Activated naive CD4-positive, alpha-beta T cell treated with anti-CD3 and anti-CD28 coated beads, Interleukin-2, amount 50 U/mL, for 24 hours (primary cell): ENCODE data around the gene REM2.
"Not testable (repeated sequence)": the region's sequence is repeated elsewhere in the genome, so short reads cannot be mapped to it uniquely, and the experiment has no call there.

ENCODE experiments used
- H3K27ac Mint-ChIP-seq: one replicate; pipeline ENCODE4 v1.8.0; 2021; ENCODE audit warnings: mild to moderate bottlenecking, mixed read lengths
- H3K27me3 Mint-ChIP-seq: one replicate; pipeline ENCODE4 v1.8.0; 2021; ENCODE audit warnings: mixed read lengths
- H3K36me3 Mint-ChIP-seq: one replicate; pipeline ENCODE4 v1.8.0; 2021; ENCODE audit warnings: mixed read lengths
- H3K4me1 Mint-ChIP-seq: one replicate; pipeline ENCODE4 v1.8.0; 2021; ENCODE audit warnings: mixed read lengths
- H3K4me3 Mint-ChIP-seq: one replicate; pipeline ENCODE4 v1.8.0; 2021; ENCODE audit warnings: mild to moderate bottlenecking, mixed read lengths
- H3K9me3 Mint-ChIP-seq: one replicate; pipeline ENCODE4 v1.8.0; 2021; ENCODE audit warnings: mixed read lengths

Gene REM2

DNA sequence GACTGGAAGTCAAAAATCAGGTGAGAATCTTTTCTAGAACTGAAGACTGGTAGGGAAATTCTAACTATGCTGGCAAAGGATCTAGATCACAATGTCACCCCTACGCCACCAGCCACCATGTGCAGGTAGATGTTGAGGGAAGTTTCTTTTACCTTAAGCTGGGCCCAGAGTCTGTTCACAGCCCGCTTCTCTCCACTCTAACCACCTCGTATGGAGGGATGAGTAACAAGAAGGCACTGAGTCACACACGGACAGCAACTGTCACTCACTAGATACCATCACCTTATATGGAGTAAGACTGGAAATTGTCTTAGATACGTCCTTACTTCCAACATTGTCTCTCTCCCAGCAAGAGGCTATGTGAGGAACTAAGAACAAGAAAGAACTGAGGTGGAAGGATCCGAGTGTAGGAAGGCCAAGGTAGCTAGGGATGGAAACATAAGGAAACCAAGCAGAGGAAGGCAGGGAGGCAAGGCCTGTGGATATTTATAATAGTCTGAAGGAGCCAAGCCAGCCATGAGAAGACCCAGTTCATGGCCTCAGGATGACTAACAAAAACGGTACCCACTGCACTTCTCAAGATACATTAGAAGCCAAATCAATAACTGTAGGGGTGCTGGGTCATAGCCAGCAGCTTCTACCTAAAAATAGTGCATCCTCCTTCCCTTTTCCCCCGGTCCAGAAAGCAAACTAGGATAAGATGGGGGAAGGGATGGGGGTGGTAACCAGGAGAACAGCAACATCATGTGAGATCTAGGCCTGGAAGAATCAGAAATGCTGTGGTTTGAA lies 15.5 kb downstream of the REM2 start:
- Mint-ChIP-seq H3K27me3 (no peaks in the 10 kb centered on the region), H3K4me3 (no peak overlapping the region), H3K27ac (peak overlapping the region; percentile 91), H3K9me3 (no peaks in the 10 kb centered on the region), H3K36me3 (peaks cover 3% of the 10 kb centered on the region), H3K4me1 (peaks cover 15% of the 10 kb centered on the region)

DNA sequence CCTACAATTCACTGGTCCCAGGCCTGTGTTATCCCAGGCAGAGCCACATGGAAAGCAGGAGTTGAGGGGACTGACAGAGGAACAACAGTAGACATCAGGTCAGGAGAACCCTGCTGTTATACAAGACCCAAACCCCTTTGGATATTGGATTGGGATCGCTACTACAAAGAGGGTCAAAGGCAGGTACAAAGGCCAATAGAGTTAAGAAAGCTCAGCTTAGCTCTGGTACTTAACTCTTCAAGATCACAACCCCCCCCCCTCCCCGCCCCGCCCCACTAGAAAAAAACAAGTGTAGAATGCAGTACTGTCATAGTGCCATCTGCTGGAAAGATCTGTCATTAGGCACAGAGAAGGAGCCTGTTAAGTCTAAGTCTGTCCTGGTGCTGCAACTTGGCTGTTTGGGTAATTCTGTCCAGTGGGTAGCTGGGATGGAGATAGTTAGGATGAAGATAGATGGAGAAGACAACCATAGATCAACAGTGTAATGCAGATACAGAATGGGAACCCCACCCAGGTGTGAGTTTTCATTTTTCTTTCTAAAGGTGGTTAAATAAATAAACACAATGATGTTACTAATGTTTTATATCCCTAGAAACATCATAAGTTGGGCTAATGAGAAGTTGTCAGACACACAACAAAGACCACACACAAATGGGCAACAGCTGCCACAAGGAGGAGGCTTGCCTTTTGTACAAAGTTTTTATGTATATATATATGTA lies 17.2 kb downstream of the REM2 start:
- Mint-ChIP-seq H3K27ac (no peak overlapping the region), H3K9me3 (no peaks in the 10 kb centered on the region), H3K4me3 (no peak overlapping the region), H3K36me3 (peaks cover 10% of the 10 kb centered on the region), H3K27me3 (no peaks in the 10 kb centered on the region), H3K4me1 (peaks cover 15% of the 10 kb centered on the region)

DNA sequence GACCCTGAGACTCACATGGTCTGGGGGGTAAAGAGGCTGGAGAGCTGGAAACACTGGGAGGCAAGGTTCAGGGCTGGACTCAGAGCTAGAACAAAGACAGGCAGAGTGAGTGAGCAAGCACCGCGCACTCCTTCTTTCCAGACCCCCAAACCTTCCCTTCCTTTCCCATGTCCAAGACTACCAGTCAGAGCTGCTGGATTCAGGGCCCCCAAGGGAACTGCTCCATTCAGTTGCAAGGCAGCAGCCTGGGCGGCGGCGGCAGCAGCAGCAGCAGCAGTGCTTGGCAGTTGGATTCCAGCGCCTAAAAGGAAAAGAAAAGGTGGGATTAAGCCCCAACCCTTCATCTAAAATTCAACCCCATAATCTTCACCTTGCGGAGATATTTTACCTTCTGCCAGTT lies 18.8 kb downstream of the REM2 start:
- H3K4me1 Mint-ChIP-seq, result peaks cover 15% of the 10 kb centered on the region
- no peak overlapping the region for H3K4me3 Mint-ChIP-seq
- H3K27me3 Mint-ChIP-seq, result no peaks in the 10 kb centered on the region
- peak overlapping the region; percentile 87 for H3K27ac Mint-ChIP-seq
- no peaks in the 10 kb centered on the region for H3K9me3 Mint-ChIP-seq
- peaks cover 15% of the 10 kb centered on the region for H3K36me3 Mint-ChIP-seq

DNA sequence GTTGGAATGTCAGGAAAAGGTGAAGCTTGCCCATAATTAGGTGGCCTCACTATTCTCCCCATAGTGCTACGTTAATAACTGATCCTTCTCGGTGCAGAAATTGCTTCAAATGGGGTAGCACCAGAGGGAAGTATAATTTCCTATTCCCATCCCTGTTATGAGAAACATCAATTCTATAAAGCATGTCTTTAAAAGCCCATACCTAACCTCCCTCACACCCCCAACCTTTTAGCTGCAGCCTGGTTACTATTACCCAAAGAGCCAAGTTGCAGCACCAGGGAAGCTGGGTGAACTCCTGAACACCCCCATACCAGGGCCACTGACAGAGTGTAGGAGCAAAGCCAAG lies 20.7 kb downstream of the REM2 start:
- no peak overlapping the region for H3K4me3 Mint-ChIP-seq

DNA sequence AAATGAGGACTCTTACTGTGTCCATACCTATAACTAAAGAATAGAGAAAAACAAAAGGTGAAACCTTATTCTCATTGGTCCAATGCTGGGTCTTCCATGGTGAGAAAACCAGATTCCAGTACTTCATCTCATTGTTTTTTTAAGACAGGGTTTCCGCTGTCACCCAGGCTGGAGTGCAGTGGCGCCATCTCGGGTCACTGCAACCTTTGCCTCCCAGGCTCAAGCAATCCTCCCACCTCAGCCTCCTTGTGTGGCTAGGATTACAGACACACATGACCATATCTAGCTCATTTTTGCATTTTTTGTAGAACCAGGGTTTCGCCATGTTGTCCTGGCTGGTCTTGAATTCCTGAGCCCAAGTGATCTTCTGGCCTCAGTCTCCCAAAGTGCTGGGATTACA lies 22.6 kb downstream of the REM2 start:
- peaks cover 19% of the 10 kb centered on the region for H3K36me3 Mint-ChIP-seq
- H3K4me1 Mint-ChIP-seq, result peaks cover 6% of the 10 kb centered on the region
- H3K27ac Mint-ChIP-seq, result no peak overlapping the region
- H3K4me3 Mint-ChIP-seq, result no peak overlapping the region
- H3K9me3 Mint-ChIP-seq, result no peaks in the 10 kb centered on the region
- no peaks in the 10 kb centered on the region for H3K27me3 Mint-ChIP-seq

More for the DNA sequence above, 20.7 kb downstream of the REM2 start:
- Mint-ChIP-seq H3K27me3 (no peaks in the 10 kb centered on the region), H3K36me3 (peaks cover 13% of the 10 kb centered on the region), H3K27ac (no peak overlapping the region), H3K9me3 (no peaks in the 10 kb centered on the region), H3K4me1 (peaks cover 7% of the 10 kb centered on the region)

DNA sequence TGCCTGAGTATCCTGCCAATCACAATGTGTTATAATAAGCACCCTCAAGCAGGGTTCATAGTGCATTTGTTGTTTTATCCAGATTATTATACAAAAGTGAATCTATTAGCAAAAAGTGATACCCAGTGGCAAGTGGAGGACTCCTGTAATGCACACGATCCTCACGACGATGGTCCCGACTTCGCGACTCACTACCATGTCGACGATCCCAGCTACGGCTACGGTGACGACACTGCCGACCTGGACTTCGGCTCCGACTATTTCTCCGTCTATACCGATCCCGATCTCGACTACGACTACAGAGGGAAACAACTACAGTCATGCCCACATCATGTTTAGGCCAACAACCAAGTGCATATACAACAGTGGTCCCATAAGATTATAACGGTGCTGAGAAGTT lies 23.1 kb downstream of the REM2 start:
- H3K36me3 Mint-ChIP-seq, result peaks cover 19% of the 10 kb centered on the region
- H3K27me3 Mint-ChIP-seq, result no peaks in the 10 kb centered on the region
- H3K9me3 Mint-ChIP-seq, result no peaks in the 10 kb centered on the region
- no peak overlapping the region for H3K4me3 Mint-ChIP-seq
- peaks cover 10% of the 10 kb centered on the region for H3K4me1 Mint-ChIP-seq
- H3K27ac Mint-ChIP-seq, result no peak overlapping the region

DNA sequence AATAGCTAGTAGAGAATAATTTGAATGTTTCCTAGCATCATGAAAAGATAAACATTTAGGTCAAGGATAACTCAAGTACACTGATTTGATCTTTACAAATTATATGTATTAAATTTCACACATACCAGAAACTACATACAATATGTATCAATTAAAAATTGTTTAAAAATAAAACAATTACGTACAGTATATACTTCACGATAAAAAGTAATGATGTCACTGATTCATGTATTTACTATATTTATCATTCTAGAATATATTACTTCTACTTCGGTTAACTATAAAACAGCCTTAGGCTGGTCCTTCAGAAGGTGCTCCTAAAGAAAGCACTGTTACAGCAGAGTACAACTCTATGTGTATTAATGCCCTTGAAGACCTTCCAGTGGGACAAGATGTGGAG lies 24.4 kb downstream of the REM2 start:
- Mint-ChIP-seq H3K4me1 (peaks cover 23% of the 10 kb centered on the region), H3K27ac (no peak overlapping the region), H3K4me3 (no peak overlapping the region), H3K27me3 (no peaks in the 10 kb centered on the region), H3K36me3 (peaks cover 22% of the 10 kb centered on the region), H3K9me3 (no peaks in the 10 kb centered on the region)

DNA sequence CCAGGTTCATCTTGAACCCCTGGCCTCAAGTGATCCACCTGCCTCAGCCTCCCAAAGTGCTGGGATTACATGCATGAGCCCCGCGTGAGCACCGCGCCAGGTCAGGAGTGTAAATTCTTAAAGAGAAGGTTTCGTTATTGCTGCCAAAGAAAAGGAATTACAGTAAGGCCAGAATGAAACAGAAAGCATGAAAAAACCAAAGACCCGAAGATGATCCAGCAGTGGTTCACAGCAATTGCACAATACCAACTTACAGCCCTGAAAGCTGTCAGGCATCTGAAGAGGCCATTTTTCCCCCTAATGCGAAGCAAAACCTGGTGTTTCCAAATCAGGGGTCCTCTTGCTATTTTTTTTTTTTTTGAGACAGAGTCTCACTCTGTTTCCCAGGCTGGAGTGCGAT lies 25.6 kb downstream of the REM2 start:
- Mint-ChIP-seq H3K27ac (no peak overlapping the region), H3K36me3 (peaks cover 23% of the 10 kb centered on the region), H3K4me3 (no peak overlapping the region)

DNA sequence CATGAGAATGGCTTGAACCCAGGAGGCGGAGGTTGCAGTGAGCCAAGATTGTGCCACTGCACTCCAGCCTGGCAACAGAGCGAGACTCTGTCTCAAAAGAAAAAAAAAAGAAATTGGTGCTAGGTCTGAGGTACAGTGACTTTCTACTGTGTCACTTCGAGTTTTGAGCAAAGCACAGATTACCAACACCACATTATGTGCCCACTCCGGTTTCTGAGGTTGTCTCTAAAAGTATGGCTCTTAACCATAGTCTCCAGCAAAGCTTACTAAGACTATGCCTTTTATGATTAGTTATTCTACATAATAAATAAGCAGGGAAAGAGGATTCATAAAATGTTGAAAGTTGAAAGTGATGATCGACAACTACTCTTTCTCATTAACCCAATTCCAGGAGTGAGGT lies 27.9 kb downstream of the REM2 start:
- H3K9me3 Mint-ChIP-seq, result no peaks in the 10 kb centered on the region
- H3K36me3 Mint-ChIP-seq, result peaks cover 16% of the 10 kb centered on the region
- H3K27me3 Mint-ChIP-seq, result no peaks in the 10 kb centered on the region
- no peak overlapping the region for H3K27ac Mint-ChIP-seq
- peaks cover 42% of the 10 kb centered on the region for H3K4me1 Mint-ChIP-seq
- H3K4me3 Mint-ChIP-seq, result no peak overlapping the region

More for the DNA sequence above, 25.6 kb downstream of the REM2 start:
- H3K27me3 Mint-ChIP-seq, result no peaks in the 10 kb centered on the region
- H3K4me1 Mint-ChIP-seq, result peaks cover 29% of the 10 kb centered on the region
- no peaks in the 10 kb centered on the region for H3K9me3 Mint-ChIP-seq

DNA sequence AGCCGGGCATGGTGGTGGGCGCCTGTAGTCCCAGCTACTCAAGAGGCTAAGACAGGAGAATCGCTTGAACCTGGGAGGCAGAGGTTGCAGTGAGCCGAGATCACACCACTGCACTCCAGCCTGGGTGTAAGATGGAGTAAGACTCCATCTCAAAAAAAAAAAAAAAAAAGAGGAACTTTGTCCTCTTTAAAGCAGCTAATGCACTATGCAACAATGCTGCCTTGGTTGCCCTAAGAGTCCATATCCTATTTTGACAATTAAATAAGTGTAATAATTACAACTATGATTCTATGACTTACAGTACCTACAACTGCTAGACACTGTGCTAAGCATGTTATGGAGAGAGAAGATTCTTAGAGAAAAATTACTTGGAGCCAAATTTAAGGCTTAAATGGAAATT lies 31.8 kb downstream of the REM2 start:
- H3K27me3 Mint-ChIP-seq, H3K27ac Mint-ChIP-seq, H3K9me3 Mint-ChIP-seq, H3K36me3 Mint-ChIP-seq, H3K4me3 Mint-ChIP-seq: not testable (repeated sequence)
- peaks cover 66% of the 10 kb centered on the region for H3K4me1 Mint-ChIP-seq

DNA sequence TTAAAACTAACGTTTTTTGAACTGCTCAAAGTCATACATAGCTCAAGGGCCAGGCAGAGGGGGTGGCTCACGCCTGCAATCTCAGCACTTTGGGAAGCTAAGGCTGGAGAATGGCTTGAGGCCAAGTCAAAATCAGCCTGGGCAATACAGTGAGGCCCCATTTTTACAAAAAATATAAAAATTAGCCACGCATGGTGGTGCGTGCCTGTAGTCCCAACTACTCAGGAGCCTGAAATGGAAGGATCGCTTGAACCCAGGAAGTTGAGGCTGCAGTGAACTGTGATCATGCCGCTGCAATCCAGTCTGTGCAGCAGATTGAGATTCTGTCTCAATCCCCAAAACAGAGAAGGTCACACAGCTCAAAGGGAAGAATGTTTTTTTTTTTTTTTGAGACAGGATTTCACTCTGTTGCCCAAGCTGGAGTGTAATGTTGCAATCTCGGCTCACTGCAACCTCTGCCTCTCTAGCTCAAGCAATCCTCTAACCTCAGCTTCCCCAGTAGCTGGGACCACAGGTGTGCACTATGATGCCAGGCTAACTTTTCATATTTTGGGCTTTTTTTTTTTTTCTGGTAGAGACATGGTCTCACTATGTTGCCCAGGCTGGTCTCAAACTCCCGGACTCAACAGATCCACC lies 33.0 kb downstream of the REM2 start:
- peak overlapping the region; percentile 19 for H3K4me3 Mint-ChIP-seq
- peaks cover 8% of the 10 kb centered on the region for H3K36me3 Mint-ChIP-seq
- H3K27me3 Mint-ChIP-seq, result no peaks in the 10 kb centered on the region
- H3K27ac Mint-ChIP-seq, result no peak overlapping the region
- H3K9me3 Mint-ChIP-seq, result no peaks in the 10 kb centered on the region
- H3K4me1 Mint-ChIP-seq, result peaks cover 68% of the 10 kb centered on the region

DNA sequence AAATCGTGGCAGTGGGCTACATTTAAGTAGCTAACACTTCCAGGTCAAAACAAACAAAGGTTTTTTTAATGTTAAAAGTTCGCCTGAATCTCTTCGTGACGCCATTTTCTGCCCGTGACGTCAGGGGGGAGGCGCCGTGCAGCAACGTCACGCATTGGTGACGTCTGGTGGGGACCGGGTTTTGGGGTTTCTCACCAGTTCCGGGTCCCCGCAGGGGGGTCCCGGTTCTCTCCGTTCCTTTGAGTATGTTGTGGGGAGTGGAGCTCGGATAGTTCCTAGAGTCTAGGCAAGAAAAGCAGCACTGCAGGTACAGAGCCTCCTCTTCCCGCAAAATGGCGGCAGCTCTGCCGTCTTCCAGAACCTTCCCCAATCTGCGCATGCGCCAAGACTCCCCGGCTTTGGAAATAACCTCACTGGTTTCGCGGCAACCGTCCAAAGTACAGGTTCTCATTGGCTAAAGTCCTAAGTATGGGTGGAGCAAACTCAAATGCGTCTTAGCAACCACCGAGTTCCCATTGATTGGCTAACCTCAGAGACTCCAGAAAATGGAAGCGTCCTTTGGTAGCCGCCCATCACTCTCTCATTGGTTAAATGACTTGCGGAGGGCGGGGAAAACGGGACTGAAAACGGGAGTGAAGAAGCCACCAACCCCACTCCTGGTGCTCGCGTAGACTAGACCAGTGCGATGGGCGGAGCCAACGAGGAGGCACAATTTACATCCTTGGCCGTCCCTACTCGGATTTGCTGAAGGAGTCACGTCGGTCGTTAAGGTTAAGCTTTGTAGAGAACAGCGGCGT lies 36.0 kb downstream of the REM2 start, which contains the start of gene RBM23:
Gene RBM23, minus strand, starts transcription at position 346 of the 797 bp plus-strand sequence.
- H3K27ac Mint-ChIP-seq, result peak within 1 kb of the TSS; percentile 99

DNA sequence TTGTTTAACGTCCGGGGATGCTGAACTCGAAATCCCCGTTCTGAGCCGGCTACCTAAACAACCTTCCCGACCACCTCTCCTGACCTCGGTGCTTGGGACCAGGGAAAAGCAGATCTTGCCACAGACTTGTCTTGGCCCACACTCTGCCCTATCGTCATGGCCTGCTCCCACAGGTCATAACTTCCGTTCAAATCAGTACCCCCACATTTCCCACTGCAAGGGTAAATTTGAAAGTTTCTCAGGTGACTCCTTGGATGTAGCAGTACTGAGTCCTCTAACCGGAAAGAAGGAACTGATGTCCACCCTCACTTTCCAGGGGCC lies 36.5 kb downstream of the REM2 start:
- peaks cover 53% of the 10 kb centered on the region for H3K4me1 Mint-ChIP-seq
- H3K36me3 Mint-ChIP-seq, result peaks cover 17% of the 10 kb centered on the region
- no peaks in the 10 kb centered on the region for H3K9me3 Mint-ChIP-seq
- H3K27me3 Mint-ChIP-seq, result no peaks in the 10 kb centered on the region
- peak overlapping the region; percentile 99 for H3K27ac Mint-ChIP-seq
- H3K4me3 Mint-ChIP-seq, result peak overlapping the region; percentile 94

More for the DNA sequence above, 36.0 kb downstream of the REM2 start, which contains the start of gene RBM23:
- Mint-ChIP-seq H3K9me3 (no peaks in the 10 kb centered on the region), H3K27me3 (no peaks in the 10 kb centered on the region), H3K36me3 (peaks cover 15% of the 10 kb centered on the region), H3K4me1 (peaks cover 56% of the 10 kb centered on the region), H3K4me3 (peak within 1 kb of the TSS; percentile 94)

DNA sequence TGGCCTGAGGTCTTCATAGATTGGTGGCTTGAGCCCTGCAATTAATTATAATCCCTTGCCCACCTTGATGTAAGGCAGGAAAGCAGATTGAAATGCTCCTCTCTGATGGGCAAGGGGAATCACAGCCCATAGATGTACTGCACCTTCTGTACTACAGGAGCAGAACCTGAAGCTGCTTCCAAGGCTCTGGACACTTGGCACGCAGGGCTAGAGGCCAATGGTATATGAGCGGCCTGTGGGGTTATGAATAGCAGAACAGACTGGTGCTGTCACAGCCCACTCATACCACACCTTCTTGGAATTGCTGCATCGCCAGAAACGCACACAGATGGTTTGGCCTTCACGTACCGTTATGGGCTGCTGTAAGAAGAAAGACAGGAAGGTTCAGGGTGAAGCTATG lies 37.7 kb downstream of the REM2 start:
- H3K36me3 Mint-ChIP-seq, result peaks cover 20% of the 10 kb centered on the region
- H3K27ac Mint-ChIP-seq, result no peak overlapping the region
- H3K9me3 Mint-ChIP-seq, result no peaks in the 10 kb centered on the region
- no peaks in the 10 kb centered on the region for H3K27me3 Mint-ChIP-seq
- no peak overlapping the region for H3K4me3 Mint-ChIP-seq
- peaks cover 46% of the 10 kb centered on the region for H3K4me1 Mint-ChIP-seq

DNA sequence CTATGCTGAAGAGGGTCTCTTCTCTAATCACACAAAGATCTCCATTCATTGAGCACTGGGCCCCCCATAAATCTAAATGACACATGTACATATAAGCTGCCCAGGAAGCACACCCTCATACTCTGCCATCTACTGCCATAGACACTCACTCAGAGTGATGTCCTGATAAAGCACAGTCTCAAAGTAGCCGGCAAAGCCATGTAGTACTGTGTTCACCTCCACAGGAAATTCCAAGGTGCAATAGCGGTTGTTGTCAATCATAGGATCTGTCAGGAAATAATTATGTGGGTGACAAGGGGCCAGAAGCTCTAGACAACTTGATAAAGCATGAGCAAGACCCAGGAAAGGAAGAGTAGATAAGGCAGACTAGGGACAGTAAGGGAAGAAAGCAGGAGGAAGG lies 39.3 kb downstream of the REM2 start:
- no peaks in the 10 kb centered on the region for H3K9me3 Mint-ChIP-seq
- no peaks in the 10 kb centered on the region for H3K27me3 Mint-ChIP-seq
- no peak overlapping the region for H3K27ac Mint-ChIP-seq
- no peak overlapping the region for H3K4me3 Mint-ChIP-seq
- H3K36me3 Mint-ChIP-seq, result peaks cover 31% of the 10 kb centered on the region
- H3K4me1 Mint-ChIP-seq, result peaks cover 46% of the 10 kb centered on the region
